ENCODE measurements around the gene SLC35E4.
"Not testable (repeated sequence)": the region's sequence is repeated elsewhere in the genome, so short reads cannot be mapped to it uniquely, and the experiment has no call there.

The SLC35E4 gene

GRCh38 chr22:30609260-30610185, 26.1 kb upstream of the SLC35E4 start:
- H3K4me3 ChIP-seq (ENCODE audit: low read depth, low read length): no peak overlapping the region
- DNase-seq (ENCODE audit: low read depth): peak; percentile 61

- no peak overlapping the region for H3K4me3 ChIP-seq (ENCODE audit: low read depth, low read length)
- no peak for DNase-seq (ENCODE audit: low read depth)
Measured at GRCh38 chr22:30610299-30610698, 25.3 kb upstream of the SLC35E4 start.

- no peak for DNase-seq (ENCODE audit: low read depth)
- H3K4me3 ChIP-seq (ENCODE audit: low read depth, low read length): no peak overlapping the region
Measured at GRCh38 chr22:30611197-30611596, 24.4 kb upstream of the SLC35E4 start.

GRCh38 chr22:30612789-30613188, 22.8 kb upstream of the SLC35E4 start:
- no peak overlapping the region for H3K4me3 ChIP-seq (ENCODE audit: low read depth, low read length)
- no peak for DNase-seq (ENCODE audit: low read depth)

- no peak for DNase-seq (ENCODE audit: low read depth)
- H3K4me3 ChIP-seq (ENCODE audit: low read depth, low read length): no peak overlapping the region
Measured at GRCh38 chr22:30614268-30614667, 21.3 kb upstream of the SLC35E4 start.

GRCh38 chr22:30614879-30615278, 20.7 kb upstream of the SLC35E4 start:
- DNase-seq (ENCODE audit: low read depth): no peak
- no peak overlapping the region for H3K4me3 ChIP-seq (ENCODE audit: low read depth, low read length)

GRCh38 chr22:30615543-30615954, 20.0 kb upstream of the SLC35E4 start:
- H3K4me3 ChIP-seq (ENCODE audit: low read depth, low read length): no peak overlapping the region
- DNase-seq (ENCODE audit: low read depth): no peak

- no peak overlapping the region for H3K4me3 ChIP-seq (ENCODE audit: low read depth, low read length)
- no peak for DNase-seq (ENCODE audit: low read depth)
Measured at GRCh38 chr22:30617819-30618218, 17.8 kb upstream of the SLC35E4 start.

GRCh38 chr22:30619909-30620308, 15.7 kb upstream of the SLC35E4 start:
- DNase-seq (ENCODE audit: low read depth); H3K4me3 ChIP-seq (ENCODE audit: low read depth, low read length): not testable (repeated sequence)

GRCh38 chr22:30626413-30626812, 9.2 kb upstream of the SLC35E4 start:
- H3K4me3 ChIP-seq (ENCODE audit: low read depth, low read length): no peak overlapping the region
- DNase-seq (ENCODE audit: low read depth): no peak

GRCh38 chr22:30627471-30627870, 8.1 kb upstream of the SLC35E4 start:
- H3K4me3 ChIP-seq (ENCODE audit: low read depth, low read length): no peak overlapping the region
- DNase-seq (ENCODE audit: low read depth): no peak

- no peak for DNase-seq (ENCODE audit: low read depth)
- H3K4me3 ChIP-seq (ENCODE audit: low read depth, low read length): no peak overlapping the region
Measured at GRCh38 chr22:30628491-30628890, 7.1 kb upstream of the SLC35E4 start.

GRCh38 chr22:30631469-30631868, 4.1 kb upstream of the SLC35E4 start:
- not testable (repeated sequence) for DNase-seq (ENCODE audit: low read depth)

GRCh38 chr22:30634471-30635233, 929 bp upstream of the SLC35E4 start:
- peak overlapping the region; percentile 67 for H3K4me3 ChIP-seq (ENCODE audit: low read depth, low read length)
- peak; percentile 70 for DNase-seq (ENCODE audit: low read depth)

More at GRCh38 chr22:30631469-30631868, 4.1 kb upstream of the SLC35E4 start:
- not testable (repeated sequence) for H3K4me3 ChIP-seq (ENCODE audit: low read depth, low read length)

GRCh38 chr22:30636226-30637077, 871 bp downstream of the SLC35E4 start:
- peak overlapping the region; percentile 67 for H3K4me3 ChIP-seq (ENCODE audit: low read depth, low read length)
- DNase-seq (ENCODE audit: low read depth): no peak

- DNase-seq (ENCODE audit: low read depth): no peak
- H3K4me3 ChIP-seq (ENCODE audit: low read depth, low read length): peak overlapping the region; percentile 67
Measured at GRCh38 chr22:30637701-30638114, 2.1 kb downstream of the SLC35E4 start.

GRCh38 chr22:30640361-30640760, 4.8 kb downstream of the SLC35E4 start:
- H3K4me3 ChIP-seq (ENCODE audit: low read depth, low read length): no peak overlapping the region
- no peak for DNase-seq (ENCODE audit: low read depth)

GRCh38 chr22:30640839-30641430, 5.4 kb downstream of the SLC35E4 start:
- DNase-seq (ENCODE audit: low read depth): no peak
- H3K4me3 ChIP-seq (ENCODE audit: low read depth, low read length): no peak overlapping the region

All from skeletal muscle cell (primary cell).